Endothelial cell of umbilical vein (primary cell): Measurements from ENCODE around the gene RPH3AL. TPM values are rescaled to one million over a fixed set of nuclear protein-coding genes. Genes with fewer than 3 reads are reported as not detected.

Source experiments
- BruUV-seq: library from RNA; stranded (reverse); fragments of 400-500 nt; replicated peaks from 2 replicates; lab custom pipeline; 2021; lab: Mats Ljungman, UMichigan
- CTCF ChIA-PET: fragments of 300-600, 350-600 bp; sonication (Branson Sonifier 250); formaldehyde crosslinking; loops from one replicate; lab custom pipeline; 2021; ENCODE audit warnings: antibody characterized with exemption, inconsistent platforms; lab: Charles Lee
- POLR2A ChIA-PET: fragments of 300-600, 350-600 bp; sonication (Branson Sonifier 250); formaldehyde crosslinking; loops from one replicate; lab custom pipeline; 2021; ENCODE audit warnings: antibody characterized with exemption, inconsistent platforms; lab: Charles Lee
- DNase-seq: peaks from one replicate; pipeline ENCODE4 v3.0.0-alpha.2; 2011; ENCODE audit warnings: low read depth, low spot score
- FAIRE-seq: peaks from 2 replicates; lab custom pipeline; 2011; peaks lifted over from hg19 to GRCh38; lab: Jason Lieb, UNC
- H2AFZ ChIP-seq: 2 replicates; pipeline ENCODE4 v1.6.0; 2012; ENCODE audit warnings: low read depth, low read length, control low read depth, inconsistent platforms
- H3K27ac ChIP-seq: 2 replicates; pipeline ENCODE4 v1.5.1; 2011; ENCODE audit warnings: low read depth, mild to moderate bottlenecking, control low read depth, low read length, moderate library complexity; ENCODE audit not compliant: insufficient read depth
- H3K27me3 ChIP-seq, 2 experiments: 2 replicates each; pipeline versions ENCODE4 v1.6.0 to v1.6.1; 2011; ENCODE audit warnings: low read length in 2 of 2, mixed read lengths in 1 of 2; ENCODE audit not compliant: control insufficient read depth in 2 of 2, insufficient read depth in 2 of 2
- H3K36me3 ChIP-seq, 2 experiments: 2 replicates in 1 of 2; 3 replicates in 1 of 2; pipeline ENCODE4 v1.5.1; 2011; ENCODE audit warnings: low read length in 2 of 2, mild to moderate bottlenecking in 1 of 2, moderate library complexity in 1 of 2; ENCODE audit not compliant: control insufficient read depth in 2 of 2, insufficient read depth in 2 of 2; ENCODE audit errors: extremely low read depth in 1 of 2
- H3K4me1 ChIP-seq: 3 replicates; pipeline ENCODE4 v1.5.1; 2011; ENCODE audit warnings: mild to moderate bottlenecking, low read length; ENCODE audit not compliant: control insufficient read depth, insufficient read depth; ENCODE audit errors: extremely low read depth
- H3K4me2 ChIP-seq: 2 replicates; pipeline ENCODE4 v1.6.1; 2011; ENCODE audit warnings: low read length, control low read depth, mixed read lengths; ENCODE audit not compliant: insufficient read depth
- H3K4me3 ChIP-seq, 3 experiments: fragments of 200-600 bp in 1 of 3; sonication (generic), shearing (Covaris generic) in 1 of 3; replicated peaks in 1 of 3; 2 replicates each; pipeline ENCODE4 v1.5.1; 2011 to 2016; ENCODE audit warnings: control low read depth in 3 of 3, low read length in 3 of 3, mild to moderate bottlenecking in 2 of 3, inconsistent platforms in 1 of 3, low read depth in 1 of 3, moderate library complexity in 1 of 3; ENCODE audit not compliant: insufficient read depth in 1 of 3
- H3K79me2 ChIP-seq: 2 replicates; pipeline ENCODE4 v1.6.0; 2012; ENCODE audit warnings: low read length, inconsistent platforms; ENCODE audit not compliant: control insufficient read depth, insufficient read depth
- H3K9ac ChIP-seq: replicated peaks from 2 replicates; pipeline ENCODE3; 2011; ENCODE audit warnings: low read length, control low read depth; ENCODE audit not compliant: insufficient read depth; ENCODE audit errors: extremely low read depth
- H3K9me1 ChIP-seq: replicated peaks from 3 replicates; pipeline ENCODE4 v1.6.0; 2011; ENCODE audit warnings: mild to moderate bottlenecking, low read length; ENCODE audit not compliant: control insufficient read depth, insufficient read depth; ENCODE audit errors: extremely low read depth
- H3K9me3 ChIP-seq: replicated peaks from 2 replicates; pipeline ENCODE4 v1.5.1; 2012; ENCODE audit warnings: low read length, inconsistent platforms; ENCODE audit not compliant: control insufficient read depth, insufficient read depth
- H4K20me1 ChIP-seq: replicated peaks from 2 replicates; pipeline ENCODE3; 2011; ENCODE audit warnings: mild to moderate bottlenecking, low read length; ENCODE audit not compliant: control insufficient read depth, insufficient read depth; ENCODE audit errors: extremely low read depth
- CTCF ChIP-seq, 2 donors: IDR thresholded peaks; 1 replicate in 1 of 2; 2 replicates in 1 of 2; pipeline ENCODE4 v1.5.1; 2011; ENCODE audit warnings: low read length in 2 of 2, mild to moderate bottlenecking in 2 of 2, moderate library complexity in 2 of 2, control low read depth in 1 of 2, inconsistent platforms in 1 of 2, low read depth in 1 of 2; ENCODE audit not compliant: insufficient read depth in 1 of 2; ENCODE audit errors: extremely low read depth in 1 of 2
- EZH2 ChIP-seq: IDR thresholded peaks from 2 replicates; pipeline ENCODE4 v1.6.1; 2012; ENCODE audit warnings: borderline replicate concordance, low read depth, mild to moderate bottlenecking, moderate library complexity, low read length, inconsistent platforms; ENCODE audit not compliant: severe bottlenecking
- FOS ChIP-seq: IDR thresholded peaks from 2 replicates; pipeline ENCODE4 v1.6.1; 2011; ENCODE audit warnings: mild to moderate bottlenecking, low read length, moderate library complexity, borderline replicate concordance; ENCODE audit not compliant: insufficient read depth
- GATA2 ChIP-seq: IDR thresholded peaks from 2 replicates; pipeline ENCODE4 v1.7.0; 2011; ENCODE audit warnings: low read depth, mild to moderate bottlenecking, moderate library complexity, mixed read lengths, low read length; ENCODE audit not compliant: insufficient read length, insufficient read depth
- JUN ChIP-seq: IDR thresholded peaks from 2 replicates; pipeline ENCODE4 v1.6.1; 2011; ENCODE audit warnings: borderline replicate concordance, low read depth; ENCODE audit not compliant: insufficient read length, insufficient read depth
- MAX ChIP-seq: IDR thresholded peaks from 2 replicates; pipeline ENCODE4 v1.6.1; 2011; ENCODE audit not compliant: insufficient read depth, insufficient read length
- MYC ChIP-seq: IDR thresholded peaks from one replicate; pipeline ENCODE4 v1.6.1; 2011; ENCODE audit warnings: mild to moderate bottlenecking, low read depth, low read length
- POLR2A ChIP-seq: IDR thresholded peaks from 2 replicates; pipeline ENCODE4 v1.6.1; 2012; ENCODE audit warnings: low read depth, mild to moderate bottlenecking, control low read depth, low read length
- POLR2AphosphoS5 ChIP-seq: IDR thresholded peaks from 2 replicates; pipeline ENCODE4 v1.6.1; 2012; ENCODE audit warnings: low read depth, mild to moderate bottlenecking, control low read depth, low read length, moderate library complexity; ENCODE audit not compliant: insufficient read depth
- dilution Hi-C: fragments of 300-500 bp; cut with MboI; formaldehyde crosslinking; loops from one replicate; pipeline ENCODE4 v1.15.0; 2019; ENCODE audit warnings: low sequenced_read_pairs; ENCODE audit not compliant: extremely low pct_ligation_motif_present
- intact Hi-C: fragments of 100-400 bp; cut with micrococcal nuclease; formaldehyde crosslinking; loops from one replicate; pipeline ENCODE4 v1.10.0; 2022
- polyA plus RNA-seq, 4 experiments: library from polyadenylated mRNA; depleted of rRNA in 3 of 4; stranded (reverse) in 3 of 4; unstranded in 1 of 4; fragments of >200 nt; gene quantifications; 2 replicates each; pipeline versions ENCODE4 v1.2.1 to v1.2.3, GENCODE V29; 2011 to 2012; ENCODE audit warnings: missing spikeins in 1 of 4
- total RNA-seq: library from RNA; stranded (reverse); gene quantifications from 2 replicates; pipeline ENCODE4 v1.2.3, GENCODE V29; 2021

Gene RPH3AL
- total and polyA plus RNA-seq, 2 donors (not counting 3 experiments of a cell fraction or from before 2014, with no cell fraction given), result 4.1 to 7.0 TPM

- FAIRE-seq, result peak; percentile 90
These were observed 72.8 kb downstream of the RPH3AL start for GRCh38 chr17:279776-280175.

More at GRCh38 chr17:279776-280175, 72.8 kb downstream of the RPH3AL start:
- intact Hi-C loops, result no loop called here
- H3K79me2 ChIP-seq, result no peaks in the 10 kb centered on the region
- TF ChIP-seq POLR2AphosphoS5 (no peak), CTCF (IDR thresholded peaks at IDR 0.05; ENCODE audit: extremely low read depth in 1 of 2, insufficient read depth in 1 of 2, low read depth in 1 of 2, low read length in 2 of 2) (no peak), EZH2 (no peak), MAX (no peak), JUN (no peak), GATA2 (no peak), MYC (no peak), POLR2A (no peak), FOS (no peak)
- H3K4me2 ChIP-seq, result peak overlapping the region; percentile 57
- peak overlapping the region; percentile 20 for H3K9ac ChIP-seq
- H2AFZ ChIP-seq, result peak overlapping the region; percentile 56
- H3K9me3 ChIP-seq, result no peaks in the 10 kb centered on the region
- H3K27me3 ChIP-seq, result no peaks in the 10 kb centered on the region
- H4K20me1 ChIP-seq, result no peaks in the 10 kb centered on the region
- H3K9me1 ChIP-seq, result no peaks in the 10 kb centered on the region
- ChIA-PET POLR2A (no interaction called here), CTCF (interaction anchor here (1.1 to 1.3 kb wide), 2 partner anchors 106 to 115 kb away, joined by 3 to 4 read pairs; no protein-coding TSS in a partner anchor)
- no TSS peak for BruUV-seq
- peak overlapping the region; percentile 67 for H3K27ac ChIP-seq
- H3K36me3 ChIP-seq, result no peaks in the 10 kb centered on the region
- no peak for DNase-seq
- dilution Hi-C loops, result no loop called here
- no peak overlapping the region for H3K4me3 ChIP-seq
- peaks cover 18% of the 10 kb centered on the region for H3K4me1 ChIP-seq
